Panc1 (cell line): ENCODE measurements around the gene PRKG1.

Experiments
- CTCF ChIP-seq: fragments of 450-650 bp; IDR thresholded peaks from 2 replicates; pipeline ENCODE4 v1.5.1; 2017; ENCODE audit warnings: mild to moderate bottlenecking
- REST ChIP-seq, 2 experiments: IDR thresholded peaks; 2 replicates each; pipeline ENCODE4 v1.6.1; 2011 to 2012; ENCODE audit warnings: low read depth in 2 of 2, control low read depth in 1 of 2, low read length in 1 of 2, mild to moderate bottlenecking in 1 of 2, moderate library complexity in 1 of 2; ENCODE audit not compliant: insufficient read depth in 1 of 2

- TF ChIP-seq CTCF (no peak), REST (IDR thresholded peaks at IDR 0.05; ENCODE audit: insufficient read depth in 1 of 2, low read depth in 2 of 2, low read length in 1 of 2) (no peak)
Observed at GRCh38 chr10:52108236-52108635, 1033.9 kb downstream of the PRKG1 start.
